Gastroesophageal sphincter (tissue), 4 donors: ENCODE data around the gene ARHGEF11. TPM values are rescaled to one million over a fixed set of nuclear protein-coding genes. Genes with fewer than 3 reads are reported as not detected.

Source experiments
- ATAC-seq: fragments of 150-250 bp; one replicate; pipeline ENCODE4 v1.9.1; 2016; ENCODE audit warnings: mild to moderate bottlenecking, moderate library complexity
- H3K27ac ChIP-seq, 4 donors: fragments of 200-600 bp; sonication (generic) in 3 of 4; 1 replicate in 3 of 4; 2 replicates in 1 of 4; pipeline ENCODE4 v1.5.1; 2016 to 2019
- H3K27me3 ChIP-seq: fragments of 200-600 bp; sonication (generic); one replicate; pipeline ENCODE4 v1.5.1; 2019
- H3K36me3 ChIP-seq, 2 donors: fragments of 200-600 bp; sonication (generic); one replicate each; pipeline ENCODE4 v1.5.1; 2019; ENCODE audit warnings: control low read depth in 1 of 2
- H3K4me1 ChIP-seq, 3 donors: fragments of 200-600 bp; sonication (generic); 1 replicate in 2 of 3; 2 replicates in 1 of 3; pipeline ENCODE4 v1.5.1; 2016 to 2019; ENCODE audit warnings: control low read depth in 2 of 3
- H3K4me3 ChIP-seq, 2 donors: fragments of 200-600 bp; sonication (generic); one replicate each; pipeline ENCODE4 v1.5.1; 2019; ENCODE audit warnings: mild to moderate bottlenecking in 1 of 2, moderate library complexity in 1 of 2
- H3K9me3 ChIP-seq, 3 donors: fragments of 200-600 bp; sonication (generic); one replicate each; pipeline ENCODE4 v1.5.1; 2017 to 2019; ENCODE audit warnings: control low read depth in 2 of 3
- EP300 ChIP-seq: sonication (generic); formaldehyde crosslinking; IDR thresholded peaks from one replicate; pipeline ENCODE4 v1.6.1; 2017; ENCODE audit warnings: antibody characterized with exemption, mild to moderate bottlenecking
- POLR2A ChIP-seq, 2 donors: fragments of 450-650 bp; IDR thresholded peaks; one replicate each; pipeline ENCODE4 v1.6.1; 2017; ENCODE audit warnings: antibody characterized with exemption in 2 of 2, mild to moderate bottlenecking in 2 of 2, moderate library complexity in 1 of 2
- POLR2AphosphoS5 ChIP-seq: sonication (generic); formaldehyde crosslinking; IDR thresholded peaks from one replicate; pipeline ENCODE4 v1.6.1; 2017; ENCODE audit warnings: antibody characterized with exemption
- WGBS, 2 donors: methylation state at CpG; one replicate each; pipeline ENCODE4 v1.1.5; 2018; ENCODE audit warnings: low coverage in 1 of 2; 5-methylcytosine and 5-hydroxymethylcytosine counted together
- total RNA-seq, 4 donors: library from RNA; depleted of rRNA; stranded (reverse); fragments of >200 nt; gene quantifications; one replicate each; pipeline ENCODE4 v1.1.0, GENCODE V29; 2016
- TF ChIP-seq, protein P1 (sequence below), 4 experiments: fragments of 200-600 bp in 2 of 4; fragments of 450-650 bp in 2 of 4; sonication (generic) in 1 of 4; IDR thresholded peaks; one replicate each; pipeline ENCODE4 v1.5.1; 2017 to 2019; ENCODE audit warnings: antibody characterized with exemption in 4 of 4, mild to moderate bottlenecking in 2 of 4, moderate library complexity in 2 of 4

The ARHGEF11 gene
- total RNA-seq, 4 donors from 2014 or later, result 28.5 to 51.7 (median 37.3) TPM

DNA sequence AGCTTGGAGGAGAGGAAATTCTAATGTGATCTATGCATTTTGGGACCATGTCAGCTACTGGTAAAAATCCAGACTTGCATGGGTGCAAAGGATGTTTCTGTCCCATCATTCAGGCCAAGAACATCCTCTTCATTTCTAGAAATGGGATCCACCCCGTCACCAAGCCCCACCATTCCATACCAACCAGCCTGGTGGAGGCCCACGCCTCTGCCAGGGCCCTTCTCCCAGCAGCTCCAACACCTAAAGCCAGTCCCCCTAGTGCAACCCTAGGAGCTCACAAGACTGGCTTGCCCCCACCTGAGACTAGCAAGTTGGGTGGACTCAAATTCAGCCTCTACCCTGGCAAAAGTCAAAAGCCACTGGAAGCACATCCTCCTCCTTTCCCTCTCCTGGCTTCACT, 1.9 kb downstream of the ARHGEF11 start:
- no peaks in the 10 kb centered on the region for H3K9me3 ChIP-seq
- peak overlapping the region; percentile 2 to 73 for H3K4me3 ChIP-seq
- TF ChIP-seq EP300, result no peak
- TF ChIP-seq POLR2A (IDR thresholded peaks at IDR 0.05), result no peak
- TF ChIP-seq POLR2AphosphoS5, result no peak
- TF ChIP-seq, protein P1, sequence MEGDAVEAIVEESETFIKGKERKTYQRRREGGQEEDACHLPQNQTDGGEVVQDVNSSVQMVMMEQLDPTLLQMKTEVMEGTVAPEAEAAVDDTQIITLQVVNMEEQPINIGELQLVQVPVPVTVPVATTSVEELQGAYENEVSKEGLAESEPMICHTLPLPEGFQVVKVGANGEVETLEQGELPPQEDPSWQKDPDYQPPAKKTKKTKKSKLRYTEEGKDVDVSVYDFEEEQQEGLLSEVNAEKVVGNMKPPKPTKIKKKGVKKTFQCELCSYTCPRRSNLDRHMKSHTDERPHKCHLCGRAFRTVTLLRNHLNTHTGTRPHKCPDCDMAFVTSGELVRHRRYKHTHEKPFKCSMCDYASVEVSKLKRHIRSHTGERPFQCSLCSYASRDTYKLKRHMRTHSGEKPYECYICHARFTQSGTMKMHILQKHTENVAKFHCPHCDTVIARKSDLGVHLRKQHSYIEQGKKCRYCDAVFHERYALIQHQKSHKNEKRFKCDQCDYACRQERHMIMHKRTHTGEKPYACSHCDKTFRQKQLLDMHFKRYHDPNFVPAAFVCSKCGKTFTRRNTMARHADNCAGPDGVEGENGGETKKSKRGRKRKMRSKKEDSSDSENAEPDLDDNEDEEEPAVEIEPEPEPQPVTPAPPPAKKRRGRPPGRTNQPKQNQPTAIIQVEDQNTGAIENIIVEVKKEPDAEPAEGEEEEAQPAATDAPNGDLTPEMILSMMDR (IDR thresholded peaks at IDR 0.05), result no peak
- no peak for ATAC-seq
- WGBS, 2 donors, result 71% methylated on average over 1 of the region's 2 CpGs; no CpG with 5 or more reads in 1 of the 2 donors
- H3K27ac ChIP-seq, result no peak overlapping the region
- peaks cover 5 to 57% (median 24%) of the 10 kb centered on the region in 3 donors for H3K4me1 ChIP-seq
- H3K27me3 ChIP-seq, result no peaks in the 10 kb centered on the region
- no peaks in the 10 kb centered on the region for H3K36me3 ChIP-seq

GRCh38 chr1:157042846-157043245, 2.7 kb downstream of the ARHGEF11 start:
- TF ChIP-seq POLR2AphosphoS5 (no peak), EP300 (no peak), POLR2A (IDR thresholded peaks at IDR 0.05) (no peak)
- TF ChIP-seq, protein P1 (IDR thresholded peaks at IDR 0.05), result no peak
- no peak overlapping the region for H3K27ac ChIP-seq
- H3K36me3 ChIP-seq, result no peaks in the 10 kb centered on the region
- no peaks in the 10 kb centered on the region for H3K27me3 ChIP-seq
- WGBS, 2 donors, result 0 to 23% methylated on average over 1 to 2 of the region's 2 CpGs
- no peak for ATAC-seq
- H3K4me1 ChIP-seq, result peaks cover 5 to 57% (median 24%) of the 10 kb centered on the region in 3 donors
- H3K9me3 ChIP-seq, result no peaks in the 10 kb centered on the region
- H3K4me3 ChIP-seq, result peak overlapping the region in 1 of 2 donors; percentile 73

GRCh38 chr1:157040802-157041201, 4.7 kb downstream of the ARHGEF11 start:
- Histone ChIP-seq H3K27me3 (no peaks in the 10 kb centered on the region), H3K9me3 (no peaks in the 10 kb centered on the region), H3K4me1 (peaks cover 5 to 51% (median 24%) of the 10 kb centered on the region in 3 donors), H3K4me3 (no peak overlapping the region), H3K36me3 (no peaks in the 10 kb centered on the region), H3K27ac (no peak overlapping the region)
- TF ChIP-seq EP300 (no peak), POLR2AphosphoS5 (no peak), POLR2A (IDR thresholded peaks at IDR 0.05) (no peak)
- TF ChIP-seq, protein P1 (IDR thresholded peaks at IDR 0.05), result no peak
- no peak for ATAC-seq
- WGBS, 2 donors, result 80 to 89% methylated on average over 1 of the region's 1 CpG

DNA sequence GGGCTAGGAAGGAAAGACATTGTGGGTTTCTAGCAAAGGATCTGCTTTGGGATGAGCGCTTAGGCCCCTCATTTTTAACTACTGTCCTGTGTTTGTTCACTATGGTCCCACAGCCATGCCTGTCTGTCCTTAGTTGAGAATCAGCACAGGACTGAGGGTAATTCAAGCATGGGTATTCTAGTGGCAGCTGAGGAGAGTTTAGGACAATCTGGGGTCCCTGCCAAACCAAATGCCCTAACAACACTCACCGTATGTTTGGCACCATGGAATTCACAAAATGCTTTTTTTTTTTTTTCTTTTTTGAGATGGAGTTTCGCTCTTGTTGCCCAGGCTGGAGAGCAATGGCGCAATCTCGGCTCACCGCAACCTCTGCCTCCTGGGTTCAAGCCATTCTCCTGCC, 10.4 kb downstream of the ARHGEF11 start:
- no peaks in the 10 kb centered on the region for H3K27me3 ChIP-seq
- WGBS, 2 donors, result 50 to 98% methylated on average over 1 to 6 of the region's 6 CpGs
- H3K9me3 ChIP-seq, result no peaks in the 10 kb centered on the region
- no peak for TF ChIP-seq POLR2AphosphoS5
- TF ChIP-seq, protein P1 (IDR thresholded peaks at IDR 0.05), result no peak
- no peak for TF ChIP-seq POLR2A (IDR thresholded peaks at IDR 0.05)
- TF ChIP-seq EP300, result no peak
- H3K4me1 ChIP-seq, result peaks cover 0 to 20% (median 0%) of the 10 kb centered on the region in 3 donors
- H3K4me3 ChIP-seq, result no peak overlapping the region
- ATAC-seq, result no peak
- peaks cover 0 to 7% of the 10 kb centered on the region in 2 donors for H3K36me3 ChIP-seq
- H3K27ac ChIP-seq, result no peak overlapping the region

DNA sequence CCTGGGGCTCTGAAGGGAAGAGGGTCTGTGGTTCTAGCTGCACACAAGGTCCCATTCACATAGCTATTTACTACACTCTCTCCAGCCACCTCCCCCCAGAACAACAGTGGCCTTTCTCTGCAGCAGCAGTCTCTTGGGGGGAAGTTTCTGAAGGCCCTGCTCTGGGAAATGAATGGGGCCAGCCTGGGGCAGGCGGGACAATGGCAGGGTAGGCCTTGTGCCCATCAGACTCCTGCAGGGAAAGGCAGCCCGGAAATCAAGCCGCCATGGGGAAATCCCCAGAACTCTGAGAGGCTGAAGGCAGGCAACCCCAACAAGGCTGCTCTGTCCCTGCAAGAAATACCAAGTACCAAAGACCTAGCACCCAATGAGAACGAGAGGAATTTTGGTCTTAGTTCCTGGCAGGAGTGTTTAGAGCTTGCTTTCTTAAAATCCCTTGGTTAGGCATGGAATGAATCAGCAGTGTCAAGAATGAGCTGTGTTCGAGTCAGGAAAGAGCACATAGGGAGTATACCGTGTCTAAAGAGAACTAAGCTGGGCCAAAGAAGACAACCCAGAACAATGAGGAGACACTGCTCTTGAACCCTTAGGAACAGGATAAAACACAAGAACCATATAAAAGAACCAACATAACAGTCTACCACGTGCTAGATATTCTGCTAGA, 11.3 kb downstream of the ARHGEF11 start:
- Histone ChIP-seq H3K27me3 (no peaks in the 10 kb centered on the region), H3K4me3 (no peak overlapping the region), H3K4me1 (peaks cover 0 to 16% (median 0%) of the 10 kb centered on the region in 3 donors), H3K36me3 (peaks cover 0 to 7% of the 10 kb centered on the region in 2 donors), H3K27ac (no peak overlapping the region), H3K9me3 (no peaks in the 10 kb centered on the region)
- whole genome bisulfite sequencing, 2 donors, result 70 to 71% methylated on average over 3 to 4 of the region's 7 CpGs
- TF ChIP-seq, protein P1 (IDR thresholded peaks at IDR 0.05), result no peak
- TF ChIP-seq POLR2A (IDR thresholded peaks at IDR 0.05) (no peak), POLR2AphosphoS5 (no peak), EP300 (no peak)
- ATAC-seq, result no peak
